Erythroblast (primary cell): ENCODE data around the gene MGAT5.

Experiments
- GATA1 ChIP-seq: IDR thresholded peaks from 2 replicates; pipeline ENCODE4 v1.6.1; 2011; ENCODE audit warnings: low read depth, mild to moderate bottlenecking, control low read depth, low read length, moderate library complexity
- POLR2A ChIP-seq: IDR thresholded peaks from 2 replicates; pipeline ENCODE4 v1.6.1; 2011; ENCODE audit warnings: mild to moderate bottlenecking, low read length

GRCh38 chr2:134399096-134399495, 145.2 kb downstream of the MGAT5 start:
- TF ChIP-seq POLR2A (no peak), GATA1 (no peak)
